ENCODE results near the gene EXOC2. TPM values are rescaled to one million over a fixed set of nuclear protein-coding genes. Genes with fewer than 3 reads are reported as not detected.
"Not testable (repeated sequence)": the region's sequence is repeated elsewhere in the genome, so short reads cannot be mapped to it uniquely, and the experiment has no call there.

Gene EXOC2
- polyA plus RNA-seq, 10 donors: 20.4 to 29.6 (median 23.9) TPM

DNA sequence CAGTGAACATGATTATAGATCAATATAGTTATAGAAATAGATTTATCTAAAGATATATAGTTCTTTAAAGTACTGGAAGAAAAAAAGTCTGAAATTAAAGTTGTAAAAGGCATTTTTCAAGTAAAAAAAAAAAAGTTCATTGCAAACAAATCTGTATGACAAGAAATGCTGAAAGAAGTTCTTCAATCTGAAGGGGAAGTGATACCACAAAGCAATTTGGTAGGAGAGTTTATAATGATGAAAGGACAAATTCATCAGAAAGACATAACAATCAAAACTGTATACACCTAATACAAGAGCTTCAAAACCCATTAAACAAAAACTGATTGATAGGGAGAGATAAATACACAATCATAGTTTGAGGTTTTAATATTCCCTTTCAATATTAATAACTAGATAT lies 50.1 kb downstream of the EXOC2 start:
- DNase-seq: no peak

DNA sequence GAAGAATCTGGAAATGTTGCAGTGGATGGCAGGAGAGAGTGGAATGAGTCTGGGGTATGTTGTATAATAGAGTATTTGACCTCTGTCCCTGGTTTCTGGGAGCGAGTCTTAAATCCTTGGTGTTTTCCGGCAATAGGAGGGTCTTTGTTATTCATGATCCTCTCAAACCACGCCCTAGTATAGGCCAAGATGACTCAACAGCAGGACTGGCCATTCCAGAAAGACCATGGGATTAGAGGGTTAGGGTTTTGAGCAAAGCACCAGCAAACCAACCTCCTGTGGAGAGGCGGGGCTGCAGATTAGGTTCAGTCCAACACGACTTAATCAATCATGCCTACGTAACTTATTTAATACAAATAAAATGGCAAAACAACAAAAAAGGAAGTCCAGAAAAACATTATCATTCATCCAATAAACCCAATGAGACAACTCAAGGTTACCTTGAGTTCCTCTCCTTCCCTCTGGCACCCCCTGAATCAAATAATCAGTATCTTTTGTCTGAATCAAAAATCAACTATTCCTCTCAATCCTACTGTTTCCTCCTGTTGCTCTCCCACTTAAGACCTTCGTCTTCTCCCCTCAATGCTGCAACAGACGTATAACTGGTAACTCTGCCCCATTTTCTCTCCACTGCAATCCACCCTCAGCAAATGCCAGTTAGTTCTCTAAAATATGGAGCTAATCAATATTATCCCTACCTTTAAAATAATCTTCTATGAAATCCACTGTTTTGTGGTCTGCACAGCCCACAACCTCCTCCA lies 51.5 kb downstream of the EXOC2 start:
- DNase-seq: no peak

GRCh38 chr6:636488-636887 lies 56.5 kb downstream of the EXOC2 start:
- DNase-seq: no peak

DNA sequence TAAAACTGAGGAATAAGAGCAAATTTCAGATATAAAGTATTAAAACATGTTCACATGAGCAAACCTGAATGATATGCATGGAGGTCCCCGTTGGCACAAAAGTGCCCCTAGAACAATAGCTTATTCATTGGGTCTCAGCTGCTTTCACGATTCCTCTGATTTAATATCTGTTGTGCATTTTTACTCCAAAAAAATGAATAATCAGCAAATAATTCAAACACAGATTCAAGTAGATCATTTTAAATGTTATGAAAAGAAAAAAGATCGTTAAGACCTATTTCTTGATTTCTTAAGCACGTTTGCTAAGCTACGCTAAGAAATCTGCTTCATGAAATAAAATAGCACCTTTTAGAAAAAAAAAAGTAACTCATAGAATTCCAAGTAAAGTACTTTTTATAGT lies 57.7 kb downstream of the EXOC2 start:
- no peak for DNase-seq

DNA sequence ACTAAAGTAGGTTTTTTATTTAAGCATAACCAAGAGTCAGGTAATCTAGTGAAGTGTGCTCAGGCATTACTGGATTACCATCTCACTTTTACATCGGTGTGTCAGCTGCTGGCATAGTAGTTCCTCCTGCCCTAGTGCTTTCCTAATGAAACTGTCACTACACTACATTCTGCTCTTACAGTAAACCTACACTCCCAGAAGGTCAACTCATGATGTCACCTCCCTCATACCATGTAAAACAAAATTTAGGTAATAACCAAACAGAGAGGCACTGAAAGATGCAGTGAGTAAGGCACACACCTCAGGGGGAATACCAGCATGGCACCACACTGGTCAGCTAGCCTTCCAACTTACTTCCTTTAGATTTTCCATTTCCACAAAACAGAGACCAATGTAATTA lies 59.3 kb downstream of the EXOC2 start:
- no peak for DNase-seq

DNA sequence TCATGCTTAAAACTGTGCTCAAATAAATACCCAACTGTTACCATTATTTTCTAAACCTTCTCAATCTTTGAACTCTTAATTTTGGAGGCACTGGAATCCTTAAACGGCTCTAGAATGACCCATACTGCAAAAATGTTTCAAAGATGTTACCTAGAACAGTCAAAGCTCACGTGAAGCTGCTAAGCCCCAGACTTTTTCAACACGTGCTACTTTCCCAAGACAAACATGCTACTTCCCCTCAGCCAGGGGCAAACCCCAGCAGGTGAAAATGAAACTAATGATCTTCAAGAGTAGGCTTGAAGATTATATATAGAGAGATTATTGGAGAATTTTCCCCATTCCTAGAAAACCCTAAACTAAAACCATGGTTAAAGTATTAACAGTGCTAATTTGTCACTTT lies 64.2 kb downstream of the EXOC2 start:
- no peak for DNase-seq

- peak; percentile 19 to 42 (median 31) for DNase-seq
Measured at GRCh38 chr6:626236-626635, 66.7 kb downstream of the EXOC2 start.

- peak; percentile 15 to 32 (median 22) for DNase-seq
Measured at GRCh38 chr6:624979-625378, 68.0 kb downstream of the EXOC2 start.

DNA sequence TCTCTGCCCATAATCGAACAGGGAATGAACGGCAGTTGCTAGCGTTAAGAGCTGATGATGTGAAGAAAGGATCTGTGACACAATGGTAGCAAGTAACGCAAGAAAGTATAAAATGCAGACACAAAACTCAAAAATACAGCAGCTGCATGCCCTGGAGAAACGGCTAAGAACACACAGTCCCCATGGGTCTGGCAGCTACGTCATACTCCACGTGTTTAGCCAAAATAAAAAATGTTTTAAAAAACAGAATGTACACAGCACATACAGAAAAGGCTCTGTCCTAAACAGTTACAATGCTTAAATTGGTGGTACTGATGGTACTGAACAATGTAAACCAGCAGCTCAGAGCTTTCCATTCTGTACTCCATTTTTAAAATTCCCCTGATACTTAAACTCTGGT lies 70.5 kb downstream of the EXOC2 start:
- DNase-seq: peak in 1 of 3 donors; percentile 20

- DNase-seq: no peak
Measured at GRCh38 chr6:621931-622330, 71.0 kb downstream of the EXOC2 start.

DNA sequence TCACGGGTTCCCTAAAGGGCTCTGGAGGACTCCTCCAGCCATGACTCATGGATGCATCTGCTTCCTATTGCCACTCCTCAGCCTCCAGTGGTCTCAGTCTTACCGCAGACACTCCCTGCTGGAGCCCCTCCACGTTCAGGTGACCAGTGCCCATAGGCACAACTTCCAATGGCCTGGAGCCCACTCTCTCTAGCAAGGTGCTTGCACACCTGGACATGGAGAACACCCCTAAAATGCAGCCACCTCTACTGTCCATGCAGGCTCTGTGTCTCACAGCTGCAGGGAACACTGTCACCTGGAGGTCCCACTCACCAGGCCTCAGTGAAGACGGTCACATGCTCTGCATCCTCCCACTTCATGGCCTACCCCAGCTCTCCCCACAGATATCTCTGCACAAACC lies 72.0 kb downstream of the EXOC2 start:
- DNase-seq: no peak

DNA sequence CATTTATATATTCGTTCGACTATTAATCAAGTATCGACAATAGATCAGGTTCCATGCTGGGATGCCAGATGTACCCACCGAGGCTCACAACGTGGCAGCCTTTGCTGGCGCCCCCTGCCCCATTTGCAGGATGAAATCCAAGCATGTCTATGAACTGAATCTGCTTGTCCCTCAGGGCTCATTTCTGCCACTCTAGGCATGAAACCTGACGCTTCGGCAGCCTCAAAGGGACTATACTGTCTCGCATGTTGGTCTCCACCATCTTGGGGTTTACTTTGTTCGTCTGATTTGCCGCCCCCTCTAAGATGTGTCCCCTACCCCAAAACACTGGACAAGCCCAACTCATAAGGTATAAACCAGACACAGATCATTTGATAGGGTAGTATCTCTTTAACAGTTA lies 72.8 kb downstream of the EXOC2 start:
- no peak for DNase-seq

GRCh38 chr6:617456-618100 lies 75.4 kb downstream of the EXOC2 start:
- DNase-seq: peak in 2 of 3 donors; percentile 7 to 9

GRCh38 chr6:613981-614380 lies 79.0 kb downstream of the EXOC2 start:
- no peak for DNase-seq

DNA sequence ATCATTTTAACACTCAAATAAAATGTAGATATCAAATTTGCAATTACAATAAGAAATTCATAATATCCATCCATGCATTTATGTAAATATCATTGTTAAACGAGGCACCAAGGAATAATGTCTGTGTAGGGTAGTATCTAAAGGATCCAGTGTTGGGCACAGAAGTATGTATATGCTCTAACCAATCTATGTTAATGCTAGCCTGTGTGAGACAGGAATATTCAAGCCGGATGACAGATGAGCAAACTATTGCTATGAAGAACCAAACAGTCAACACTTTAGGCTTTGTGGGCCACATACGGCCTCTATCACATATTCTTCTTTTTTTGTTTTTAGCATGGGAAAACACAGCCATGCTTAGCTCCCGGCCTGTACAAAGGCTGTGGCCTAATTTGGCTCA lies 81.0 kb downstream of the EXOC2 start:
- DNase-seq: no peak

DNA sequence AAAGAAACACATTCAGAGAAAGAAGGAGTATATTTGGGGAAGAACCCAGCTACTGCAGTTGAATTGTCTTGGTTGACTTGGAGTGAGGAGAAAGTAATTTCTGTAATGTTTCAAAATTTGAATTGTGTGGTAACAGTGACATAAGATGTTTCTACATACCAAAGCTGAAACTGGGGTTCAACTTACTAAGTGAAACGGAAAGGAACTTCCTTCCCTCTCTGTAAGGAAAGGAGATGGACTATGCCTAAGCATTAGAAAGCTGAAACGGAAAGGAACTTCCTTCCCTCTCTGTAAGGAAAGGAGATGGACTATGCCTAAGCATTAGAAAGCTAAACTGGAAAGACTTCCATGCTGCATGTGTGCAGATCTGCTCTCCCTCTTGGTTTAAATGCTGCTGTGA lies 82.1 kb downstream of the EXOC2 start:
- no peak for DNase-seq

DNA sequence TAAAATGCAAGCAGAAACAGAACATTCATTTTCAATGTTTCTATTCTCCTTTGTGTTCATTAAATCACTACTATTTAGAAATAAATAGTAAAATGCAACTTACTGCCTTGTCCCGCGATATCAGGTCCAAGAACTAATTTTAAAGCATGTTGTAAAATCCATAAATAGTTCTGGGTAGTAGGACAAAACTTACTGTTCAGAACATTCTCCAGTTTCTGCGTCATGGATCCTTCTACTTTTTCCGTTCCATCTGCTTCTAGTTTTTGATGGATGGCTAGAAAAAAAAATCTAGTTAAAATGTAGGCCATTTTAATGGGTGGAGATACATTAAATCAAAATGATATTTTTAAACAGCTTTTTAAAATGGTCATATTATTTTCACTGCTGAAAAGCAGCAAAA lies 83.0 kb downstream of the EXOC2 start:
- no peak for DNase-seq

DNA sequence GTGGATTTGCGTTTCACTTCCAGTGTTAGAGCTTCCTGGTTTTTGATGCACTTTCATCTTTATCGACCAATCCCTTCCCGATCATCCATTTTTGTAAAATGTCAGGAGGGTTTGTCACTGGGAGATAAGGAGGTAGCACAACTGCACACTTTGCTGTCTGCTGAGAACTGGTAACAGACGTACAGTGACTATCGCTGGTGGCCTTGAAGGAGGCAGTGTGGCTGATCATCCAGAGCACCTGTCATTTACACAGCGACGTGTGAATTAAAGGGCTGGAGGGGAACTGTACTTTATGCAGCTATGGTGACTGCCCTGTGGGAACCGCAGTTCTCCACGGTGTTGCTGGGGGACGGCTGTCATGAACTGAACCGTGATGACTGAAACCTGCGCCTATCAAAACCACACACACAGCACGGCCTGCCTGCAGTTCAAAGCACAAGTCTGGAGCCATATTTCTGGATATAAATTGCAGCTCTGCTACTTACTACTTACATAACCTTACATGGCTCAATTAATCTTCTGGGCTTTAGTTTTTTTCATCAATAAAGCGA lies 86.0 kb downstream of the EXOC2 start:
- no peak for DNase-seq

- DNase-seq: not testable (repeated sequence)
Measured at GRCh38 chr6:605895-606294, 87.0 kb downstream of the EXOC2 start.

DNA sequence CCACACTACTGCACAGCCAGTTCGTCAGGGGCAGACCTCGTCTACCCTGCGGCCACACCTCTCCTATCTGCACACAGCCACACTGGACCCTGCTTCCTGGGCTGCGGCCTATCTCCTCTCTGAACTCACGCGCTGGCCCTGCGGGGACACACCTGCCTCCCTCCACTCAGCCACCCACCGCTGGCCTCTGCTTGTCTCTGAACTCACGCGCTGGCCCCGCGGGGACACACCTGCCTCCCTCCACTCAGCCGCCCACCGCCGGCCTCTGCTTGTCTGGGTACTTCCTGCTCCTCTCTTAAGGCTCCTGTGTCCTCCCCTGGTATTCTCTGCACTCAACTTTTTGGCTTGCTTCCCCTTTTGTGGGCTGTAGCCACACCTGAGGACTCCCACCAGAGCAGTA lies 88.4 kb downstream of the EXOC2 start:
- DNase-seq: no peak

DNA sequence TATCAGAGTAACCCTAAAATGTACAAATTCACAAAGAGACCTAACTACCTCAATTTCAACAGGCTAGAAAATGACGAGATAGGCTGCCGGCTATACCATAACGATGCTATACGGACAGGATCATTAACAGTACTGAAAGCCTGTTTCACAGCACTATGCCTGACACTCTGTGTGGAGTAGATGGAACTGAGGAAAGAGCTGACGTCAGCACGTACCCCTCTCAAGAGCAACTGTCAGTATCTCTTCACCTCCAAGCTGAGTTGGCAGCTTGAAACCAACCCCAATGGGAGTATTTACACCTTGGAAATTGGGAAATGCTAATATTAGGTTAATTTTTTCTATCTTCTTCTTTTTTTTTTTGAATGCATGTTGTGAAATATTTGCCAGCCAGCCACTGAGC lies 89.7 kb downstream of the EXOC2 start:
- no peak for DNase-seq

DNA sequence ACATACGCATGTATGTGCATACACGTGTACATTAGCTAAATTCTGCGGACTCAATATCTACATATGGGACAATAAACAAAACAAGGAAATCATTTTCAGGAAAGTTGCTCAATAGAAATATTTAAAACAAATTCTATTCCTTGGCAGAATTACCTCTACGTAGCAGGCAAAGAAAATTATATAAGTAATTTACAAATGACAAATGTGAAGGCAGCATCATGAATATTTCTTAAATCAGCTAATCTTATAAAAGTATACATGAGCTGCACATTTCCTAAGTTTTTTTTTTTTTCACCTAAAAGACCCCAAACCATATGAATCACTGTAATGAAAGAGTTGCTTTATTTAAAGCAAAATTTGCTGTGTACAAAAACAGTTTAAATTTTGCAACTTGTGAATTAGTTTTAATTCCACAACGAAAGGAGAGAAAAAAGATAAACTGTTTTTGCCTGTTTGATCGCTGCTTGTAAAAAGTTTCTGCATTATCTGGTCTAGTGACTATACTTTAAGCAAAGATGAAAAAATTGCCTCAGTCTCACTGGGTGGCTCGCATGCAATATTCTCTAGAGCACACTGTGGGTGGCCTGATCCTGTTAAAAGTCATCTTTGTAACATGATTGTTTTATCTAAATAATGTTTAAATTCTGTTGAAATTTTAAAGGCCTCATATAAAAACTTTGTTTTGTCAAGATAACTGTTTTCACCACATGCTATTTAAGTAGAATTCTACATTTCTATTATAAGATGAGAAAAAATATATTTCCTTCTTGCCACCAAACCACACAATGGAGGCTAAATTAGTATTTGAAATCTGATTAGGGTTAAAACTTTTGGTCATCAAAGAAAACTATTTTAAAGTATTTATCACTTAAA lies 93.1 kb downstream of the EXOC2 start:
- DNase-seq: no peak

GRCh38 chr6:593907-594212 lies 99.1 kb downstream of the EXOC2 start:
- DNase-seq: no peak
